Effector CD4-positive, alpha-beta T cell (primary cell): ENCODE data around the gene DEPDC7.

ENCODE experiments used
- DNase-seq: peaks from one replicate; pipeline ENCODE4 v3.0.0-alpha.2; 2020

The DEPDC7 gene

DNA sequence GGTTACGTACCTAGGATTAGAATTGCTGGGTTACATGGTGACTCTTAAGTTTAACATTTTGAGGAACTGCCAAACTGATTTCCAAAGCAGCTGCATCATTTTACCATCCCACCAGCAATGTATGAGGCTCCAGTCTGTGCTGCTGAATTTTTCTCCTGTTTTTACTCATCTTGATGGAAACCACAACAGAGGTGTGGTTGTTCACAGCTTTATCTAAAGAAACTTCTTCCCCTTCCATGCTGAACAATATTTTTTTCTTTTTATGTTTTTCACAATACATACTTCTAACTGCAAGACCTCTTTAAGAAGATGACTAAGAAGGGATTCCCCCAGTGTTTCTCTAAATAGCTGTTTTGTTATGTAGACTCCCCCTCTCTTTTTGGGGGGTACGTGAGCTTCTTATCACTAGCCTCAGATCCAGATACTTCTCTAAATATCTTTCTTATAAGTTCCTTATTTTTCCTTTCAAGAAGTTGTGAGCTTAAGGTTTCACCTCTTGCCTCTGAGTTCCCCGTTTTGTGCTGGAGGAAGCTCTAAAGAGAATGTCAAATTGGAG lies 47.7 kb downstream of the DEPDC7 start:
- no peak for DNase-seq

DNA sequence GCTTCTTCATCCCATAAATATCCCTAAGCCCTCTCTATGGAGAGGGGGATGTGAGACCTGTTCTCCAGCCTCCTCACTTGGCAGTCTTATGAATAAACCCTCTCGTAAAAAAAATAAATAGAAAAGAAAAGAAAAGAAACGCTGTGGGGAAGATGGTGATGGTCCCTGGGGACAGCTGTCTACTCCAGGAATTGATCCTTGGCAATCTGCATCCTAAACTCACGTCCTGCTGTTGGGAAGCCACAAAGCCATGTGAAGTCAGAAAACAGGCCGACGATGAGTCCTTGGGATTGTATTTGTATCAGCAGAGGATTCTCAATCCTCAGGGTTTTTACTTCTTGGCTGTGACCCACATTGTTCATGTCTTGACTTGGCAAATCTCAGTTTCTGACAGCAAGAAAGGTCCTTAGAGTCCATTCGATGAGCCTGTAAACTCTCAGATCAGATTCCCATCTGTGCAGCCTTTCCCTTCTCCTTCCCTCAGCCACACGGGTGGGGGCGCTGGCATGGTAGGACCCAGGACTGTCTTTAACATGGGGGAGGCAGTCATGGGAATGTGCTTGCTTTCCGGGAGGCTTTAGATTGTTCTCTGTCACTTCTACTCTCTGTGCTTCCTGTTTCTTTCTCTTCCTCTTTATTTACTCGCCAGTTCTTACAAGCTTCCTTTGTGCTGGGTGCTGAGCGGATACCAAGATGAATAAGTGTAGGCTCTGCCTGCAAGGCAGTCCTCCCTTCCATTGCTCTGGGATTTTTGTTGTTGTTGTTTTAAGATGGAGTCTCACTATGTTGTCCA lies 48.6 kb downstream of the DEPDC7 start:
- DNase-seq = no peak

DNA sequence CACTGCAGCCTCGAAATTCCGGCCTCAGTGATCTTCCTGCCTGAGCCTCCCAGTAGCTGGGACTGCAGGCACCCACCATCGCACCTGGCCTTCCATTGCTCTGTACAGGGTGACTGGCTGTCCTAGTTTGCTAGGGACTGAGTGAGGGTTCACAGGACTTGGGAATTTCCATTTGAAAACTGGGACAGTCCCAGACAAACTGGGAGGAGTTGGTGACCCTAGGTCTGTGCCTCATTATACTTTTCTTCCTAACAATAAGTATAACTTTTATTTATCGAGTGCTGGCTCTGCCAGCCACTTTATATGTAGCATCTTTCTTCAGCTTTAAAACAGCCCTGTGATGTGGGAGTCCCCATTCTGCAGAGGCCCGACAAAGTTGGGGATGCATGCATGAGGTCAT lies 49.2 kb downstream of the DEPDC7 start:
- no peak for DNase-seq

DNA sequence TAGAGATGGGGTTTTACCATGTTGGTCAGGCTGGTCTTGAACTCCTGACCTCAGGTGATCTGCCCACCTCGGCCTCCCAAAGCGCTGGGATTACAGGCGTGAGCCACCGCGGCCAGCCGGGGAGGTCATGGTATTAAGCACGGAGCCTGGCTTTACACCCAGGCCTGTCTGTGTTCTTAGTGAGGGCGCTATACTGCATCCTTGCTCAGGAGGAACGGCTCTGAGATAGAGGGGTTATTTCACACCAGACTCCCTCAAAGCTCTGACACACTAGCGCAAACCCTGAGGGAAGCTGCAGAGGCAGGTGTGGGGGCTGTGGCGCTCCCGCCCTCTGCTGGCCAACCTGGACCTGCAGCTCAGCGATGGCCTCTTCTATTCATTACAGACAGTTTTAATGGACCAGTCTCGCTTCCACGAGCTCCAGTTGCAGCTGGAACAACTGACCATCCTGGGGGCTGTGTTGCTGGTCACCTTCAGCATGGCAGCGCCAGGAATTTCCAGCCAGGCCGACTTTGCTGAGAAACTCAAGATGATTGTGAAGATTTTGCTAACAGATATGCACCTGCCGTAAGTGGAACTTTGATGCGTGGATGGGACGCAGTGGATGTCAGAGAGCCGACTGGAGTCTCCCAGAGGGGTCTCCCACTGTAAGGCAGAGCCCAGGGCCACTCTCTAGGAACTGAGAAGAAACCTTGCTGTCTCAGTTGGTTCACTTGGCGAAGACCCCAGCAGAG lies 49.9 kb downstream of the DEPDC7 start:
- peak; percentile 59 for DNase-seq

DNA sequence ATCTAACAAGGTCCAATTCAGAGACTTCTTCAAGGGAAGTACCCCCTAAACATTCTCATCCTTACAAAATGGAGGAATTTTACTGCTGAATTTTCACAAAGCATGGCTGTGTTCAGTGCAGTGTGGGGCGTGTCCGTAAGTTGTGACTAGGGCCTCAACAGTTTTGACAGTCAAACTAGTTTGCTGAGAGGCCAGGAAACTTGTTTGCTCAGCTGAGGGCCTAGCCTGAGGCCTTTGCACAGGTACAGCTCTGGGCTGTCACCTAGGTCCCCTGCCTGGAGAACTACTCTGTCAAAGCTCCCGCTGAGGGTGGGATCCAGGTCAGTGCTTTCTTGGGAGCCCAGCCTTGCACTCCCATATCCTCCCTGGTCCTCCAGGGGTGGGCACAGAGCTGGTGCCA lies 51.6 kb downstream of the DEPDC7 start:
- DNase-seq = no peak

DNA sequence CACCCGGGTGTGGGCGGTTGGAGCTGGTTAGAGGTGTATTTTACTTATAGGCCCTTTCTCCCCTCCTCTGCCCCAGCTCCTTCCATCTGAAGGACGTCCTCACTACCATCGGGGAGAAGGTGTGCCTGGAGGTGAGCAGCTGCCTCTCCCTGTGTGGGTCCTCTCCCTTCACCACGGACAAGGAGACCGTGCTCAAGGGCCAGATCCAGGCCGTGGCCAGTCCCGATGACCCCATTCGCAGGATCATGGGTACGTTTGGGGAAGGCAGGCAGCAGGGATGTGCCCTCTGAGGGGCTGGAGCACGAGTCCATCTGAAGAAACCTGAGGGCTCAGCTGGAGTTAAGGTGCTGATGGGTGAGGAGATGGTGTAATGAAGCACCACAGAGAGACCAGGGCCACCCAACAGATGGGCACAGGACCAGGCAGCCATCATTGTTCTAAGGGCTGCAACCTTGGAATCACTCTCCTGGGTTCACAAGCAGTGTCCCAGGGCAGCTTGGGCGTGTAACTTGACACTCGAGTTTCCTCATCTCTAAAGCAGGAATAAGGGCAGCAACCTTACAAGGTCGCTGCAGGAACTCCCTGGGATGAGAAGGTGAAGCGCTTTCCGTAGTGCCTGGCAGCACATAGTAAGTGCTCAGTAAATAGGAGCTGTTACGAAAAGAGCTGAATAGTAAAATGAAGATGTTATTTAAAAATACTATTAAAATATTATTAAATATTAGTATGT lies 53.1 kb downstream of the DEPDC7 start:
- DNase-seq = no peak

DNA sequence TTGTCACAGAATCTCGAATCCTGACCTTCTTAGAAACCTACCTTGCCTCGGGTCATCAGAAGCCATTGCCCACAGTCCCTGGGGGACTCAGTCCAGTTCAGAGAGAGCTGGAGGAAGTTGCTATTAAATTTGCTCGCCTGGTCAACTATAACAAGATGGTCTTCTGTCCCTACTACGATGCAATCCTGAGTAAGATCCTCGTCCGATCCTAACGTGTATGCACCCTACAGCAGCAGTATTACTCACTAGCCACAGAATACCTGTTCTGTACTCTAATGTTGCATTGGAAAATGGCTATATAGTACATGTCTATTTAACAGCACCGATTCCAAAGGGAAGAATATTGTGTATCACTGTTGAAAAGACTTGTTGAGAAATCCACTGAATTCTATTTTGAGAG lies 56.8 kb downstream of the DEPDC7 start:
- DNase-seq = no peak
